A673 (cell line): Measurements from ENCODE around the gene APBA3. TPM values are rescaled to one million over a fixed set of nuclear protein-coding genes. Genes with fewer than 3 reads are reported as not detected.

Source experiments
- BruUV-seq: library from RNA; stranded (reverse); fragments of 400-500 nt; replicated peaks from 2 replicates; lab custom pipeline; 2021; lab: Mats Ljungman, UMichigan
- CTCF ChIA-PET: fragments of 300-600 bp; sonication (Branson Sonifier 250); formaldehyde crosslinking; loops from one replicate; lab custom pipeline; 2022; ENCODE audit warnings: antibody characterized with exemption; lab: Charles Lee
- POLR2A ChIA-PET: fragments of 300-600 bp; sonication (Branson Sonifier 250); formaldehyde crosslinking; loops from one replicate; lab custom pipeline; 2022; ENCODE audit warnings: antibody characterized with exemption; ENCODE audit not compliant: low non-redundant PET; lab: Charles Lee
- DNase-seq: peaks from one replicate; pipeline ENCODE4 v3.0.0-alpha.2; 2015; ENCODE audit warnings: low spot score
- H3K27ac ChIP-seq: fragments of 200-600 bp; sonication (generic); 2 replicates; pipeline ENCODE4 v1.5.1; 2016; ENCODE audit warnings: mixed run types, low read depth, mild to moderate bottlenecking, mixed read lengths, antibody characterized with exemption, low read length; ENCODE audit not compliant: poor library complexity, severe bottlenecking
- H3K27me3 ChIP-seq: fragments of 200-600 bp; sonication (generic); replicated peaks from 2 replicates; pipeline ENCODE4 v1.6.1; 2017; ENCODE audit warnings: mixed run types, low read depth, mild to moderate bottlenecking, mixed read lengths, antibody characterized with exemption, low read length; ENCODE audit not compliant: insufficient read depth, poor library complexity
- H3K36me3 ChIP-seq: fragments of 200-600 bp; sonication (generic); 2 replicates; pipeline ENCODE4 v1.6.1; 2016; ENCODE audit warnings: mixed run types, mild to moderate bottlenecking, mixed read lengths, antibody characterized with exemption, low read length; ENCODE audit not compliant: insufficient read depth, poor library complexity, severe bottlenecking
- H3K4me1 ChIP-seq: fragments of 200-600 bp; sonication (generic); 2 replicates; pipeline ENCODE4 v1.6.1; 2017; ENCODE audit warnings: mixed run types, mild to moderate bottlenecking, mixed read lengths, antibody characterized with exemption, low read length; ENCODE audit not compliant: insufficient read depth, poor library complexity, severe bottlenecking
- H3K4me3 ChIP-seq: fragments of 200-600 bp; sonication (generic); 2 replicates; pipeline ENCODE4 v1.5.1; 2016; ENCODE audit warnings: low read depth, mixed run types, mild to moderate bottlenecking, mixed read lengths, low read length; ENCODE audit not compliant: poor library complexity, severe bottlenecking
- H3K9me3 ChIP-seq: fragments of 200-600 bp; sonication (generic); 2 replicates; pipeline ENCODE4 v1.6.1; 2016; ENCODE audit warnings: mixed run types, low read depth, mild to moderate bottlenecking, mixed read lengths, antibody characterized with exemption, low read length; ENCODE audit not compliant: poor library complexity, severe bottlenecking
- EZH2 ChIP-seq: fragments of 200-600 bp; sonication (generic); IDR thresholded peaks from 2 replicates; pipeline ENCODE4 v1.6.1; 2017; ENCODE audit warnings: borderline replicate concordance, low read depth, mild to moderate bottlenecking, mixed read lengths, antibody characterized with exemption, low read length; ENCODE audit not compliant: poor library complexity, severe bottlenecking
- intact Hi-C: fragments of 100-400 bp; cut with micrococcal nuclease; formaldehyde crosslinking; loops from one replicate; pipeline ENCODE4 v1.10.0; 2022; ENCODE audit not compliant: unreplicated experiment
- total RNA-seq: library from RNA; stranded (reverse); gene quantifications from 2 replicates; pipeline ENCODE4 v1.2.3, GENCODE V29; 2021
- TF ChIP-seq, protein P1 (sequence below): fragments of 300-800, 200-600 bp; sonication (generic); conservative IDR thresholded peaks from 2 replicates; pipeline ENCODE4 v1.5.1; 2017; ENCODE audit warnings: low read depth, mild to moderate bottlenecking, antibody characterized with exemption, low read length, moderate library complexity, mixed read lengths

Gene APBA3
- total RNA-seq, 1 experiment from 2014 or later = 30.0 TPM

DNA sequence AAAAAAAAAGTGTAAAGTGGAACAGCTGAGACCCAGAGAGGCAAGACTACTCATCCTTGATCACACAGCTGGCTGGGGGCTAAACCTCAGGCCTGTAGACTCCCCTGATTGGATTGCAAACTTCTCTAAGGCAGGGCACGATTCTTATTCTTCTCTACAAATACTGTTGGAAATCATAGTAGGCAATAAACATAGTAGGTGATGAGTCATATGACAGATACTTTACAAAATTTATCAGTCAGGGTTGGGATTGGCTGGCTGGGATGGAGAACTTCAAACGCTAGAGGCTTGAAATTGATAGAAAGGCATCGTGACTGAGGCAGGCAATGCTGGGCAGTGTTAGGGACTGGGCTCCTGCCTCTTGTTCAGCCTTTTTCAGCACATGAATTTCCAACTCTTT lies 30.6 kb upstream of the APBA3 start:
- CTCF ChIA-PET = no interaction called here

DNA sequence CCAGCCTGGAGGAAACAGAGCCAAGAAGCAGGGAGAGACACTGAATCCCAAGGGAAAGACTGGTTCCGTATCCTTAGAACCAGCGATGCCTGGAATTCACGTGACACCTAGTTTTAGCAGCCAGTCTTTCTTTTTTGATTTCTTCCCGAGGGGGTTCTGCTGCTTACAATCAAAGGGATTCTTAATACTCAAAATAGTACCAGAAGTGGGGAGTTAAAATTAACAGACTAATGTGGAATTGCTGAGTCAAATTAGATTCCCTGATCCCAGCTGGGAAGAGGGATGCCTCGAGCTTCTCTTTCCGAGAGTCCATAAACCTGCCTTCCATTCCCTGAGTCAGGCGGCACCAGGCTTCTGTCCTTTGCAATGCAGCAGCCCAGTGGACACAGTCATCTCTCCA lies 29.4 kb upstream of the APBA3 start:
- H3K4me3 ChIP-seq = no peak overlapping the region
- no peak overlapping the region for H3K27ac ChIP-seq
- POLR2A ChIA-PET = no interaction called here
- TF ChIP-seq, protein P1, sequence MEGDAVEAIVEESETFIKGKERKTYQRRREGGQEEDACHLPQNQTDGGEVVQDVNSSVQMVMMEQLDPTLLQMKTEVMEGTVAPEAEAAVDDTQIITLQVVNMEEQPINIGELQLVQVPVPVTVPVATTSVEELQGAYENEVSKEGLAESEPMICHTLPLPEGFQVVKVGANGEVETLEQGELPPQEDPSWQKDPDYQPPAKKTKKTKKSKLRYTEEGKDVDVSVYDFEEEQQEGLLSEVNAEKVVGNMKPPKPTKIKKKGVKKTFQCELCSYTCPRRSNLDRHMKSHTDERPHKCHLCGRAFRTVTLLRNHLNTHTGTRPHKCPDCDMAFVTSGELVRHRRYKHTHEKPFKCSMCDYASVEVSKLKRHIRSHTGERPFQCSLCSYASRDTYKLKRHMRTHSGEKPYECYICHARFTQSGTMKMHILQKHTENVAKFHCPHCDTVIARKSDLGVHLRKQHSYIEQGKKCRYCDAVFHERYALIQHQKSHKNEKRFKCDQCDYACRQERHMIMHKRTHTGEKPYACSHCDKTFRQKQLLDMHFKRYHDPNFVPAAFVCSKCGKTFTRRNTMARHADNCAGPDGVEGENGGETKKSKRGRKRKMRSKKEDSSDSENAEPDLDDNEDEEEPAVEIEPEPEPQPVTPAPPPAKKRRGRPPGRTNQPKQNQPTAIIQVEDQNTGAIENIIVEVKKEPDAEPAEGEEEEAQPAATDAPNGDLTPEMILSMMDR = no peak
- H3K4me1 ChIP-seq = no peaks in the 10 kb centered on the region
- no peaks in the 10 kb centered on the region for H3K27me3 ChIP-seq
- BruUV-seq = no TSS peak
- CTCF ChIA-PET = no interaction called here
- no peaks in the 10 kb centered on the region for H3K36me3 ChIP-seq
- intact Hi-C loops = no loop called here
- no peak for DNase-seq
- H3K9me3 ChIP-seq = no peaks in the 10 kb centered on the region

More for the DNA sequence above, 30.6 kb upstream of the APBA3 start:
- no peak for DNase-seq
- POLR2A ChIA-PET = no interaction called here
- H3K27me3 ChIP-seq = no peaks in the 10 kb centered on the region
- no peaks in the 10 kb centered on the region for H3K9me3 ChIP-seq
- BruUV-seq = no TSS peak
- intact Hi-C loops = no loop called here
- H3K4me1 ChIP-seq = no peaks in the 10 kb centered on the region
- TF ChIP-seq EZH2 = no peak
- TF ChIP-seq, protein P1 = no peak
- H3K27ac ChIP-seq = no peak overlapping the region
- no peak overlapping the region for H3K4me3 ChIP-seq
- no peaks in the 10 kb centered on the region for H3K36me3 ChIP-seq

DNA sequence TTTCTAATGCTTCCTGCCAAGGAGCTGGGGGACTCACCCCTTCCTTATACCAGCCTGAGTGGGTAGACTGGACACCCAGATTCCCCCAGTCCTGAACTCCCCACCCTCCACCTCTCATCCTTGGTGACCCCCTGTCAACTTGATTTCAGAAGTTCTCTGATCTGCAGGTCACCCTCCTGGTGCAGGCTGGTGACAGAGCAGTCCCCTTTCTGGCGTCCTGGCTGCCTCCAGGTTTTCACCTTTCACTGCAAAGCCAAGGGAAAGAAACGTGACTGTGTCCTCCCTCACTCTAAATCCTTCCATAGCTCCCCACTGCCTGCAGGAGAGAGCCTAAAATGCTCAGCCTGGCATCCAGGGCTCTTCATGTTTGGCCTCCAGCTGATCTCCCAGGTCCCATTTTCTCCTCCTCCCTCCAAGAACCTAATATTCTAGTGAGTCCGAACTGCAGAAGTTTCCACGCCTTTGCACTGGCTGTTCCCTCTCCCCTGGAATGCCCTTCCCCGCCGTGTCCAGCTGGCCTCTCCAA lies 28.8 kb upstream of the APBA3 start:
- no peak for DNase-seq

More for the DNA sequence above, 28.8 kb upstream of the APBA3 start:
- intact Hi-C loops = no loop called here
- Histone ChIP-seq H3K36me3 (no peaks in the 10 kb centered on the region), H3K9me3 (no peaks in the 10 kb centered on the region), H3K4me1 (no peaks in the 10 kb centered on the region), H3K4me3 (no peak overlapping the region), H3K27ac (no peak overlapping the region), H3K27me3 (no peaks in the 10 kb centered on the region)
- ChIA-PET POLR2A (no interaction called here), CTCF (no interaction called here)
- no TSS peak for BruUV-seq
- TF ChIP-seq EZH2 = no peak
- TF ChIP-seq, protein P1 = no peak
